GM19452 (cell line): Measurements from ENCODE around the gene SLC6A13.

ENCODE experiments used
- ATAC-seq: cut with Tn5 transposase; IDR thresholded peaks from one replicate; pipeline ENCODE4 v1.9.1; 2021; ENCODE audit not compliant: unreplicated experiment

The SLC6A13 gene

DNA sequence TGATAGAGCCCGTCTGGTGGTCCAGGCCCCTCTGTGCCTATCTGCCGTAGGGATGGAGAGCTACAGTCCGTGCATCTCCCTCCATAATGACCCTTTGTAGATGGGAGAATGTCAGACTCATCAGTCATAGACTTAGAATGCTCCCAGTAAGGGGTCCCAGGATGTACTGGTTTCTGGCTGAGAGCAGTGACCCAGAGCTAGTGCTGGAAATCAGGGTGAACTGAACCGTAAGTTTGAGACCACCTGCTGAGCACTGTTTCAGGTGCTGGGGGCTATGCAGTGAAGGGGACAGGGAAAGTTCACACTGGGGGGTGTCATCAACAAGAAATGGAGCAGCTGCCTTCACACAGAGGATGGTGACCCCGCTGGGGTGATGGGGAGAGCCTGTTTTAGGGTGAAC lies 82.8 kb downstream of the SLC6A13 start:
- ATAC-seq: no peak

DNA sequence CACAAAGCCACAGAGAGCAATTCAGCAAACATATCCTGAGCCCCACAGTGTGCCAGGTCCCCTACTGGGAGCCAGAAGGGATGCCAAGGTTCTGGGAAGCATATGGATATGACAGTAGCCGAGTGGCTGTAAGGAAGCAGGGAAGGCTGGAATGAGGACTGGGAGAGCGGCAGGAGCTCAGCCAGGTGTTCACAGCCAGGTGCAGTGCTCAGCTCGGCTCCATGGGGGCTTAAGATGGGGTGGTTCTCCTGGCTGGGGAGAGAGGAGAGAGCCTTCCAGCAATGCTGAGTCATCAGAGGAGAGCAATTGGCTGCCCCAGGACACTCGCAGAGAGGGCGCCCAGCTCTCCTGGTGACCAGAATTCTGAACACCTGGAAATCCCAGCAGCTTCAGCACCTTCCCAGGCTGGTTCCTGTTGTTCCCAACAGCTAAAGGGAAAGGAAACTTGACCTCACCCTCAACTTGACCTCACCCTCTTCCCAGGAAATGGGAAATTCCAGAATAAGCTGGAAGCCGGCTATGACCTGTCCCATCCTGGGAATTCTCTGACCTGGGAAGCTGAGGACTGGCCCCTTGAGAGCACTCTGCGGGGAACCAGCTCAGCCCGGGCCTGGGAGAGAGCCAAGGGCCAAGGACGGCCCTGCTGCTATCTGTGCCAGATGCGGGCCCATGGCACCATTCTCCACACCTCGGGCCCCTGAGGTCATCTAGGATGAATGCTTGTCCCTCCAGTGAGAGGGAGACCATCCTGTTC lies 83.3 kb downstream of the SLC6A13 start:
- no peak for ATAC-seq

DNA sequence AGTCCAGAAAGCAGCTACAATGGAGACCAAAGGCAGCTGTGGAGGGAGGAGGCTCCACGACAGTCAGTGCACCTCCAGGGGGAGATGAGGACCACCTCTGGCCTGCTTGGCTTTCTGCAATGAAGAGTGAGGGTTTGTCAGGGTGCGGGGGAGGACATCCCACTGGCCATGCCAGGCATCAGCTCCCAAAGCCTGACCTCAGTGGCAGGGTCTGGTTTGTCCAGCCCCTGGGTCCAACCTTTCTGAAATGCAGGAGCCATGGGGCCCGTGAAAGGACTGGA lies 83.9 kb downstream of the SLC6A13 start:
- no peak for ATAC-seq

DNA sequence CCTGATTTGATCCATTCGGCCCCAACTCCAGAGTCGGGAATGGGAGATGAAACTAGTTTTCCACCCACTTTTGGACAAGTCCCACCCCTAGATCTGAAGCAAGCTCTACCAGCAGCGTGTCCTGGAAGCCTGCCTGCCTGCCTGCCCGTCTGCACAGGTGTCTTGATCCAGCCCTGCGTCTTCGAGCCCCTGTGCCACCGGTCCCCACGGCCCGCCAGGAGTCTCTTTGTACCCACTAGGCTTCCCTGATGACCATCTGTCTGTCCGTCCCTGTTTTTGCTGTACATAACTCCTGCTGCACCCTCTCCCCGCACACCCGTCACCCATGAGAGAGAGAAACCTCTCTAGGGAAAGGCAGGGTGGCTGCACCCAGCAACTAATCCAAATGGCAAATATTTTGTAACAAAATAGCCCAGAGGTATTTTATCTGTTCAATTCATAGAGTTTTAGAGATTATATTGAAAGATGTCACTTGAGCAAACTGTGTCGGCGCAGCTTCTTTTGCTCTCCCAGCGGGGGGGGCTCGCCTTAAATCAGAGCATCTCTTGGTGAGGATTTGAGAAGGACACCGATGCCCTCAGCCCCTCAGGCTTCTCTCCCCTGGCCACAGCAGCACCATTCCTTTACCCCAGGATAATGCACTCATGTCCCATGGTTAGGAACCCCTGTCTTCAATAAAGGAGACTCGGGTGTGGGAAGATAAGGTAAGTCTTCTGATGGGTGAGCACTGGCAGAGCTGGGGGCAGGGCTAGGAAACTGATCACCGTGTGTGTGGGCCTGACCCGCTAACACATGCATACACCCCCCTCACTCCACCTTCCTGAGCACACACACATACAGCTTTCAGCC lies 84.4 kb downstream of the SLC6A13 start:
- ATAC-seq: no peak

DNA sequence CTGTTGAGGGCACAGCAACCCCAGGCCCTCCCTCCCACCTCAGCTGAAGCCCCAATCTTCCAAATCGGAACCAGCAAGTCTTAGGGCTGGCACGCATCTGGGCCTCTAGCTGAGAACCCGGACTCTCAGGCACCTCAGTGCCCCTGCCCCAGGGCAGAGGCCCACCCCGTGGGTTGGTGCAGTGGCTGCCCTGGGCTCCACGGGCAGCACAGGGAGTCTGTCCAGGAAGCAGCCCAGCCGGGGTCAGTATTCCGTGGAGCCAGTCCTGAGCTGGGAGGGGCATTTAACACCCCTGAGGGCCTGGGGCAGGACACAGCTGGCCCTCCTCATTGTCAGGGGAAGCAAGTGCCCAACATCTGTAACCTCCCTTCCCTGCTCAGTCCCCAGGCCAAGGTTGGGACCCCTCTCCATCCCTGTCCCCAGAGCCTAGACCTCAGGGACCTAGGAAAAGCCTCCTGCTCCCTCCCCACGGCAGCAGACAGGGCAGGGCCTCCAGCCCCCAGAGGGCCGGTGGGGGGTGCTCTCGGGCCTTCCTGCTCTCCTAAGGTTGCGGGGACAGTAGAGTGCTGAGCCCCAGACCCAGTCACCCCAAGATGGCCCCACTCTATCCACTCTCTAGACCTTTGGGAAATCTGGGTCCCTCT lies 85.2 kb downstream of the SLC6A13 start:
- ATAC-seq: no peak

DNA sequence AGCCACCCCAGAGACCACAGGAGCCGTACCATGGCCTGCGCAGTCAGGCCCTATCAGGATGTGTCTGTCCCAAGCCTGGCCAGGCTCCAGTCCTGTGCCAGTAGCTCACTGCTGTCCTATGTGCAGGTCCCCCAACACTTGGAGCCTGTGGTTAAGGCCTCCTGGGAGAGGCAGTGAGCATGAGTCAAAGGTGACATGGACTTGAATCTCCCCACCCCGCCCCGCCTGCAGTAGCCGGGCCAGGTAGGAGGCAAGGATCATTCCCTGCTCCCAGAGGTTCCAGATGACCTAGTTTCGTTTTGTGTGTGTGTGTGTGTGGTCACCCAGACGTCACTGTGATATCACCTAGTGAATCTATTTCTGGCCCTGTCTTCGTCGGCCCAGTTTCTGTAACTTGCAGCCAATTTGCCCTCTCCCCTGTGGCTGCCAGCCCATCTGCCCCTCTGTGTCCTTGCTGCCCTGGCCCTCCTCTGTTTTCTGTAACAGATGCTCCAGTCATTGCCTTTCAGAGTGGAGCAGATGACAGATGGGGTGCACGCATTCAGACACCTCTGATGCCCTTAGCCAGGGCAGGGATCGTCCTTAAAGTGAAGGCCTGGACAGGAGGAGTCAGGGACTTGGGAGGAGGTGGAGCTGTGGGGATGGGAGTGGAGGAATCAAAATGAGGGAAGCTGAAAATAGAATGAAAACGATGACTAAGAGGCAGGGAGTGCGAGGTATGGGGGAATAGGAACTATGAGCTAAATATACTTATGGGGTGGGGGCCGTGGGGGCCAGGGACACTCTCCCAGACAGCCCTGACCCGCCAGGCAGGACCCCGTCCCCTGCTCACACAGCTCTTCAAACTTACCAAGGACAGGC lies 86.1 kb downstream of the SLC6A13 start:
- ATAC-seq: no peak

DNA sequence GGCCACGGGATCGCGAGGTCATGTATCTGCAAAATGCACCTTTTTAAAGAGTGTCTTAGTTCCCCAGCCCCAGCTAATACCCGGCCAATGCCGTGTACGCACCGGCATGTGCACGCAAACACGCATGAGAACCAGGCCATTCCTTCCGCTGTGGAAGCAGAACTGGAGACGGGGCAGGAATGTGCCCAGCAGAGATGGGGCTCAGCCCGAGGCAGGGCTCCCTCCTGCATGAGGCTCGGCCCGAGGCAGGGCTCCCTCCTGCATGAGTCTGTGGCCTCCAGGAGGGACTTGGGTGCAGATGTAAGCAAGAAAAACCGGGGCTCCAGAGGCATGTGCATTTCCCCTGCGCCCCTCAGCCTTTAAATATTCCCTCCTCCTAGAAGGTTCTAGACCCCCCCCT lies 86.9 kb downstream of the SLC6A13 start:
- ATAC-seq: no peak

DNA sequence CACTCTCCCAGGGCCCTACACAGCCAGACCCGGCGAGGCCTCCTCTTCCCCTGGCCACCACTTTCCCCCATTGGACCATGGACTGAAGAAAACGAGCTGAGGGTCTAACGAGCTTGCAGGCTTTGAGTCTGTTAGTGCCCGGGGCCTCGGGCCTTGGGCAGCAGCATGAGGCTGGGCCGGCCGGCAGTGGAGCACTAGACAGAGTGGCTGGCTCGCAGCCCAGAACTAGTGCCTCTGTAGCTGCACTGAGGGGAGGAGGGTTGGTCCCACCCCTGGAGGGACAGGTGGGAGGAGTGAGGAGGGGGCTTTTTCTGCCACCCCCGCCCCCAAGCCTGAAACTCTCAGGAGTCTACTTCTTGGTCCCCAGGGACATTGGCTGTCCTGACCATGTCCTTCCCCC lies 87.4 kb downstream of the SLC6A13 start:
- ATAC-seq: no peak

DNA sequence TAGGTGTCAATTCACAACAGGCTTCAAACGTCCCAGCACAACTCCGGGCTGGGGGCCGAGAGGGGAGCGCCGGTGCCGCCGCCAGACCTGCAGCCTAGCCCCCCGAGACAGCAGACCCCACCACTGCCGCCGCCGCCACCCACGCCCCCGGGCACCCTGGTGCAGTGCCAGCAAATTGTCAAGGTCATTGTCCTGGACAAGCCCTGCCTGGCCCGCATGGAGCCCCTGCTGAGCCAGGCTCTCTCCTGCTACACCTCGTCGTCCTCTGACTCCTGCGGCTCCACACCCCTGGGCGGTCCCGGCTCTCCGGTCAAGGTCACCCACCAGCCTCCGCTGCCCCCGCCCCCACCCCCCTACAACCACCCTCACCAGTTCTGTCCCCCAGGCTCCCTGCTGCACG lies 88.0 kb downstream of the SLC6A13 start:
- ATAC-seq: no peak

DNA sequence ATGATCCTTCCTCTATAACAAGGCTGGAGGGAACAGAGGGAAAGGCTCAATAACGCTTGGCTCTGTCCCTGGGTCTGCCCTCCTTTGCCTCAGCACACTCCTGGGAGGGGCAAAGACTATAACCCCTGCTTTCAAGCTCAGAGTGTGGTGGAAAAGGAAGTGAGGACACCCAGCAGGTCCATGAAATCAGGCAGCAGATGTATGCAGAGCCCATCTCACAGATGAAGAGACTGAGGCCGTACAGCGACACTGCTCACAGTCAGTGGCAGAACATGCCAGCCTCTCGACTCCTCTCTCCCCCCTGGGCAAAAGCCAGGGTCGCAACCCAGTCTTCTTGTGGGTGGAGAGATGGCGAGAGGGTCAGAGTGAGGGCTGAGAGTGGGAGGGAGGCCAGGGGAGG lies 88.5 kb downstream of the SLC6A13 start:
- ATAC-seq: no peak

DNA sequence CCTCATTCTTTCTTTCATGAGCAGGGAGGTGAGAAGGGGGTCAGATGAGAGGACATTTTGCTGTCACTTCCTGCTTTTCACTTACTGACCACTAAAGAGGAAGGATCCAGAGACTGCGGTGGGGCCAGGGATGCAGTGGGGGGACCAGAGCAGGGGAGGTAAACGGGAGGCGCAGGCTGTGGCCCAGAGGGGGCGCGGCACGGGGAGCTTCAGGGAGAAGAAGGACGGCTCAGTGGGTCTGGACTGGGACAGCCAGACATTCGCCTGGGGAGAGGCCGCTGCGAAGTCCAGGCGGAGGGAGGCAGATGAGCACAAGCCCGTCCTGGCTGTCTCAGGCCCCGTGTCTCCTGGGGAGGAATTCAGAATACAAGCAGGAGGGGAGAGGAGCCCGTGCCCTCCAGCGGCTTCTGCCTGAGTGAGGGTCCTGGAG lies 89.9 kb downstream of the SLC6A13 start:
- ATAC-seq: no peak

DNA sequence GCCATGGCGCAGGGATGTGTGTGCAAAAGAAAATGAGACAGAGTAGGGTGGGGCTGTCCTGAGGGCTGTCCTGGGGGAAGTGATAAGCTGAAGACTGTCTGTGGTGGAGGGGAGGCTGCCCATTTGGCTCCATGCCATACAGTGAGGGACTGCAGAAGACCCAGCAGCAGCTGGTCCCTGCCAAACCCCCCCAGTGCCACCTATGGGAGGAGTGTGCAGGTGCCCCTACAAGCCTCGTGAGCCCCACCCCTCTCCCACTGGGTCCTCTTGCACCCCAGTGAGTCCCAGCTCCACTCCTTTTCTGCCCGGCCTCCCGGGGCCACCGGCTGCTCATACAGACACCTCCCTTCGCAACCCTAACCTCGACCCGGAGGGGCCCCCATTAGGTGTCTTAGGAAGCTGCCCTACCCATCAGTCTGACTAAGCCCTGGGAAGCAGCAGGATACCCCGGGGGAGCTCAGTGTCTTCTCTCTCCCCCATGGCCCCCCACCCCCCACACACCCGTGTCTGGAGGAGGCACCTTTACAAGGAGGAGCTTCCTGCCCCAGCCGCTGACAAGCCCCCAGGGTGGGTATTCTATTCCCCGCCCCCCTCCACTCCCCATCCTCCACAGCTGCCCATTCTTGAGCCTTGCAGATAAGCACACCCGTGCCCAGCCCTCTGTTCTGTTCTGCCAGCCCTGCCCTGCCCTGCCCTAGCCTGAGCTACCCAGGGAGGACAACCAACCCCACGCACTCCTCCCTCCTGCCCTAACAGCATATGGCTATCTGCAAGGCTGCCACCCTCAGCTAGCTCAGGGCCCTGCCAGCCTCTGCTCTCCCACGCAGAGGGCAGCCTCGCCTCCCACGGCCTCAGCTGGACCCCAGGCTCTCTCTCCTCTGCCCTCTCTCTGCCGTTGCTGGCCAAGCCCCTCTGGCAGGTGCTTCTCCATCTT lies 90.6 kb downstream of the SLC6A13 start:
- ATAC-seq: no peak

DNA sequence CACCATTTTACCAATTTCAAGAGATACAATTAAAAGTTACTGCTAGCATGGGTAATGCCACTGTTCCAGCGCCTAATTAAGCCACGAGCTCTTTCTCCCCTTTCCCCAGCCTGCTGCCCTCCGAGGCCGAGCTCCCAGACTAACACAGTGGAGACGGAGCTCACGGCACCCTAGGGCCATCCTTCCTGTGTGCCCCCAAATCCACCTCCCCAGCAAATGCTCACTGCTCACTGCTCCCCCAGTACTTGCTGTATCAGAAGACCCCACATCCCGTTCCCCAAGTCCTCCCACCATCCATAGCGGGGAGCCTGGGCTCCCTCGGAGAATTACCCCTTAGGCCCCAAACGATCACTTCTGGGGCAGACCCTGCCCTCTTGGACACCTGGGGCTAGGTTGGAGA lies 91.4 kb downstream of the SLC6A13 start:
- ATAC-seq: no peak
